HTR-8/SVneo (cell line): ENCODE data around the gene MEX3D.
"Not testable (repeated sequence)": the region's sequence is repeated elsewhere in the genome, so short reads cannot be mapped to it uniquely, and the experiment has no call there.

Source experiments
- DNase-seq: peaks from one replicate; pipeline ENCODE4 v3.0.0; 2011; ENCODE audit warnings: low spot score, mixed read lengths; ENCODE audit not compliant: insufficient read length
- FAIRE-seq: peaks from 2 replicates; lab custom pipeline; 2011; peaks lifted over from hg19 to GRCh38; lab: Jason Lieb, UNC

MEX3D gene

GRCh38 chr19:1551068-1552040 lies 16.8 kb downstream of the MEX3D start:
- no peak for DNase-seq
- no peak for FAIRE-seq

GRCh38 chr19:1549332-1549945 lies 18.7 kb downstream of the MEX3D start:
- DNase-seq, result no peak
- FAIRE-seq, result peak; percentile 64

DNA sequence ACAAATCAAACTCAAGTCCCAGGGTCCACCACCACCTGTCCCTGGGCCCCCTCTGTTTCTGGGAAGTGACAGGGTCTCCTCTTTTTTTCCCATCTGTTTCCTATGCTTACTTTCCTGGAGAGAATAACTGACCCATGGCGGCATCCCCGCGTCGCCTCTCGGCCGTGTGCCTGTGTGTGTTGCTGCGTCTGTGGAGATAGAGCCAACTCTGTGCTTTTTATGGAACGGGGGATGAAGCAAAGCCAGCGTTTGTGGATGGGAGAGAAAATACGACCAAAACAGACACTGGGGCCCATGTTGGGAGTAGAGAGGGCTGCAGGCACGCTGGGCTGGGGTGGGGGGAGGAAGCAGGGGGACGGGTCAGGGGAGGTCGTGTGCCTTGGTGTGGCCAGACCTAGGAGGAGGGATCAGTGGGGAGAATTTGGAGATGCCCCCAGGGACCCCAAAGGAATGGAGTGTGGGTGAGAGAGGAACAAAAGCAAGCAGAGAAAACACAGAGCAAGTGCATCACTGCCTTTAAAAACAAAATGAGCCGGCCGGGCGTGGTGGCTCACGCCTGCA lies 27.7 kb downstream of the MEX3D start:
- no peak for DNase-seq
- no peak for FAIRE-seq

DNA sequence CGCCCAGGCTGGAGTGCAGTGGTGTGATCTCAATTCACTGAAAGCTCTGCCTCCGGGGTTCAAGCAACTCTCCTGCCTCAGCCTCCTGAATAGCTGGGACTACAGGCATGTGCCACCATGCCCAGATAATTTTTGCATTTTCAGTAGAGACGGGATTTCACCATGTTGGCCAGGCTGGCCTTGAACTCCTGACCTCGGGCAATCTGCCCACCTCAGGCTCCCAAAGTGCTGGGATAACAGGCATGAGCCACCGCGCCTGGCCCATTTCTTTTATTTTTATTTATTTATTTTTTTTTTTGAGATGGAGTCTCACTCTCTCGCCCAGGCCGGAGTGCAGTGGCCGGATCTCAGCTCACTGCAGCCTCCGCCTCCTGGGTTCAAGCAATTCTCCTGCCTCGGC lies 28.4 kb downstream of the MEX3D start:
- FAIRE-seq, DNase-seq: not testable (repeated sequence)

- DNase-seq, result no peak
- FAIRE-seq, result no peak
Measured at GRCh38 chr19:1538978-1539377, 29.1 kb downstream of the MEX3D start.

- DNase-seq, FAIRE-seq: not testable (repeated sequence)
Measured at GRCh38 chr19:1535699-1536098, 32.4 kb downstream of the MEX3D start.

- DNase-seq (no peak), FAIRE-seq (no peak)
Measured at GRCh38 chr19:1534972-1535371, 33.2 kb downstream of the MEX3D start.

DNA sequence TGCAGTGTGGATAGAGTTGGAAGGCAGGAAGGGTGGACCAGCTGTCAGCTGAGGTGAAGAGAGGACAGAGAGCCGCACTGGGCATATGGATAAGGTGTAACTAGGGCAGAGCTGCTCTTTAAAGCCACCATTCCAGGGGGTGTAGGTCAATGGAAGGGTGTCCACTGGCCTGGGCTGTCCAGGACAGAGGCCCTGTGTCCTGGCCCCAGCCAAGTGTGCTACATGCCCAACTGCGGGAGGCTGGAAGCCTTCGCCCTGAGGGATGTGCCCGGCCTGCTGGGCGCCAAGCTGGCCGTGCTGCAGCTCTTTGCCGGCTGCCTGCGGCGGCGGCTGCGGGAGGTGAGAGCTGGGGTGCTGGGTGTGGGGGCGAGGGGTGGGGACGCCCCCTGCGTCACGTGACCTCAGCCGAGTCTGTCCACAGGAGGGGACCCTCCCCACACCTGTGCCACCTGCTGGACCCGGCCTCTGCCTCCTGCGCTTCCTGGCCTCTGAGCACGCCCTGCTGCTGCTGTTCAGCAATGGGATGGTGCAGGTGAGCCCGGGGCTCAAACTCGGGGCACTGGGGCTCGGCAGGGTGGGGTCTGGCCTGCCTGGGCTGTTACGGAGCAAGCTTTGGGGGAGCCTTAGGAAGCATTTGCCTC lies 34.5 kb downstream of the MEX3D start:
- FAIRE-seq, result no peak
- no peak for DNase-seq

GRCh38 chr19:1532003-1532402 lies 36.1 kb downstream of the MEX3D start:
- DNase-seq (no peak), FAIRE-seq (no peak)

DNA sequence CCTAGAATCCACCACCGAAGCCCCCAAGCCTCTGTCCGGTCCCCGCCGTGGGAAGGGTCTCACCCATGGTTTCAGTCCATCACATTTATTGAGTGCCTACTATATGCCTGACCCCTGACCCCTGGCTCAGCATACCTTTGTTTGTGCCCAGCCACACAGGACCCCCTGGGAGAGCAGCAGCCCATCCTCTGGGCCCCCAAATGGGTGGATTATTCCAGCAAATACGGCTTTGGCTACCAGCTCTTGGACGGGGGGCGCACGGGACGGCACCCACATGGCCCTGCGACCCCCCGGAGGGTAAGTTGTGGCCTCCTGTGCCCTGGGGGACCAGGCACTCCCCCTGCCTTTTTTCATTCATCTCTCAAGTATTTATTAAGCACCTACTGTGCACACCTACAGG lies 36.5 kb downstream of the MEX3D start:
- no peak for FAIRE-seq
- DNase-seq, result no peak

- DNase-seq, FAIRE-seq: not testable (repeated sequence)
Measured at GRCh38 chr19:1530856-1531255, 37.3 kb downstream of the MEX3D start.

- no peak for FAIRE-seq
- no peak for DNase-seq
Measured at GRCh38 chr19:1529430-1529816, 38.7 kb downstream of the MEX3D start.

GRCh38 chr19:1528596-1529429 lies 39.3 kb downstream of the MEX3D start:
- FAIRE-seq (no peak), DNase-seq (no peak)

- no peak for FAIRE-seq
Measured at GRCh38 chr19:1527650-1528309, 40.3 kb downstream of the MEX3D start.

GRCh38 chr19:1526979-1527649 lies 41.0 kb downstream of the MEX3D start:
- DNase-seq (no peak), FAIRE-seq (no peak)

More at GRCh38 chr19:1527650-1528309, 40.3 kb downstream of the MEX3D start:
- no peak for DNase-seq

DNA sequence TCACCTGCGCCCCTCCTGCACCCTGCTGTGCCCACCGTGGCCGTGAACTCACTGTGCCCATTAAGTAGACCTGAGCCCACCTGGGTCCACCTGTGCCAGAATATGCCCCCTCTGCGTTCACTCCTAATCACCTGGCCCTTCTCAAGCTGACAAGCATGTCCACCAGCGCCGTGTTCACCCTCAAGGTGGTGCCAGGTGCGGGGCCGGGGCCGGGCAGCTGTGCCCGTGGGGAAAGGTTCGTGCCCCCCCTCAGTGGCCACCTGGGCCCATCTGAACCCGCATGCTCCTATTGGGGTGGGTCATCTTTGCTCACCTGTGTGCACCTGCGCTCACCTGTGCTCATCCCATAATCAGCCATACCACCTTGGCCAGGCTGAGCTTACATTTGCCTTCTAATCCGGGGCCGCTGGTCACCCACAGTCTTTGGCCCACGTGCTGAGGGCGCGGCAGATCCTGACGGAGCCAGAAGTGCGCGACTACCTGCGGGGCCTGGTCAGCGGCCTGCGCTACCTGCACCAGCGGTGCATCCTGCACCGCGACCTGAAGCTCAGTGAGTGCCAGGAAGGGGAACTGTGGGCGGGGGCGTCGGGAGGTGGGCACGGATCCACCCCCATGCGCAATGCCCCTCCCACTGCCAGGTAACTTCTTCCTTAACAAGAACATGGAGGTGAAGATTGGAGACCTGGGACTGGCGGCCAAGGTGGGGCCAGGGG lies 41.9 kb downstream of the MEX3D start:
- DNase-seq, result no peak
- FAIRE-seq, result no peak

DNA sequence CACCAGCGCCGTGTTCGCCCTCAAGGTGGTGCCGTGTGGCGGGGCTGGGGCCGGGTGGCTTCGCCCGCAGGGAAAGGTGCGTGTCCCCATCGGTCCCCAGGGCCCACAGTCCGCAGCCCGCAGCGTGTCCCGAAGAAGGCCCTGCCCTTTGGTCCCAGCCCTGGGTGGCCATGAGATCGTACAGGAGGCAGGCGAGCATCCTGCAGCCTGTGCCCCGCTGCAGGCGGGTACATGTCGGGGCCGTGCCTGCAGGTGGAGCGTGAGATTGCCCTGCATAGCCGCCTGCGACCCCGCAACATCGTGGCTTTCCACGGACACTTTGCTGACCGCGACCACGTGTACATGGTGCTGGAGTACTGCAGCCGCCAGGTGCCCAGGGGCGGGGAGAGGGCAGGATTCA lies 42.8 kb downstream of the MEX3D start:
- FAIRE-seq, result no peak
- DNase-seq, result no peak

DNA sequence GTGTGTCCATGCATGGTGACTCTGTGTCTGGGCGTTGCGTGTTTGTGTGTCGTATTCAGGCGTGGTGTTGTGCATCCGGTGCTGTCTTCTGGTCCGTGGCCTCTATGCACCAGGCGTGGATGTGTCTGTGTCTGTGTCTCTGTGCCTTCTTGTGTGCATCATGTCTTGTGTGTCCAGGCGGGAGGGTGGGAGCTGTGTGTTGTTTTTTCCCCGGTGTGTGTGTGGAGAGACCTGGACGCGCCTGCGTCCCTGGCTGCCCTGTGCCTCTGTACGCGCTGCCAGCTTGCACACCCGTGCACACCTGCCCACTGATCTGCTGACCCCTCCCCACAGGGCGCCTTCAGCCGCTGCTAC lies 43.2 kb downstream of the MEX3D start:
- FAIRE-seq, result peak; percentile 90
- DNase-seq, result no peak
